SU-DHL-6 (cell line): Measurements from ENCODE around the gene PTTG1IP.

Source experiments
- EZH2phosphoT487 ChIP-seq: fragments of 200-600 bp; sonication (generic), shearing (Covaris generic); conservative IDR thresholded peaks from 2 replicates; pipeline ENCODE4 v1.6.1; 2018; ENCODE audit warnings: mild to moderate bottlenecking, antibody characterized with exemption, low read length, moderate library complexity, mixed read lengths
- TF ChIP-seq, protein P1 (sequence below): fragments of 200-600 bp; sonication (generic); IDR thresholded peaks from one replicate; pipeline ENCODE4 v1.5.1; 2017; ENCODE audit warnings: antibody characterized with exemption, mild to moderate bottlenecking, low read length, moderate library complexity; ENCODE audit not compliant: insufficient read depth, poor library complexity, severe bottlenecking

DNA sequence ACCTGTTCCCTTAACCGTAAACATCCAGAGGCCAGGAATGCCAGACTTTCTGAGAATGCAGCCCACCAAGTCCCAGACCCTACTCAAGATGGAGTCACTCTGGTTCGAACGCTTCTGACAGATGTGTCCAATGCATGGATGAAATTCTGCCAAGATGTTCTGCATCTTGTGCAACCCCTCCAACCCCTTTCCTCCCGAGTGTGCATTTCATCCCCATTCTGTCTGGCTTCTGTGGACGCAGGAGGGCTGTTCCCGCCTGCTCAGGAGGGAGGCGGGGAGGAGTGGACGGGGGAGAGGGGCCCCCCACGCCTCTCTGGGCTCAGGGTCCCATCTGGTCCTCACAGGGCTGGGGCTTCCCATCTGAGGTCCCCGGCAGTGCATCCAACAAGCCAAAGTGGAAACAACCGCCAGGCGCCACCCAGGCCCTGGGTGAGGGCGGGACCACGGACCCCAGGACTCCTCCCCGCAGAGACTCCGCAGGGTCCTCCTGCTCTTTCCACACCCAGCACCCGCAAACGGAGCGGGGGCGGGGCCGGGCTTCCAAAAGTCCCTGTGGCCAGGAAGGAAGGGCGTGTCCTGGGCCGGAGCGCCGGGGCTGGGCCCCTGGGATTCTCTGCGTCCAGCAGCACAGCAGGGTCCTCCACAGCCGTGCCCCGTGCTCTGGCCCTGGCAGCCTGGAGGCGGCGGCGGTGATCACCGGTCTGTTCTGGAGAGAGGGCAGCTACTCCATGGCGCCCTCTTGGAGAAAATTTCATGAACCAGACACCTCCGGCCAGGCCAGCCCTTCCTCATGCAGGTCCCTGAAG lies 27.9 kb downstream of the PTTG1IP start:
- TF ChIP-seq, protein P1, sequence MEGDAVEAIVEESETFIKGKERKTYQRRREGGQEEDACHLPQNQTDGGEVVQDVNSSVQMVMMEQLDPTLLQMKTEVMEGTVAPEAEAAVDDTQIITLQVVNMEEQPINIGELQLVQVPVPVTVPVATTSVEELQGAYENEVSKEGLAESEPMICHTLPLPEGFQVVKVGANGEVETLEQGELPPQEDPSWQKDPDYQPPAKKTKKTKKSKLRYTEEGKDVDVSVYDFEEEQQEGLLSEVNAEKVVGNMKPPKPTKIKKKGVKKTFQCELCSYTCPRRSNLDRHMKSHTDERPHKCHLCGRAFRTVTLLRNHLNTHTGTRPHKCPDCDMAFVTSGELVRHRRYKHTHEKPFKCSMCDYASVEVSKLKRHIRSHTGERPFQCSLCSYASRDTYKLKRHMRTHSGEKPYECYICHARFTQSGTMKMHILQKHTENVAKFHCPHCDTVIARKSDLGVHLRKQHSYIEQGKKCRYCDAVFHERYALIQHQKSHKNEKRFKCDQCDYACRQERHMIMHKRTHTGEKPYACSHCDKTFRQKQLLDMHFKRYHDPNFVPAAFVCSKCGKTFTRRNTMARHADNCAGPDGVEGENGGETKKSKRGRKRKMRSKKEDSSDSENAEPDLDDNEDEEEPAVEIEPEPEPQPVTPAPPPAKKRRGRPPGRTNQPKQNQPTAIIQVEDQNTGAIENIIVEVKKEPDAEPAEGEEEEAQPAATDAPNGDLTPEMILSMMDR, result no peak
- no peak for TF ChIP-seq EZH2phosphoT487
